Endothelial cell of umbilical vein (primary cell): ENCODE results near the gene HEMGN.

Experiments
- CTCF ChIP-seq, 2 donors: IDR thresholded peaks; 1 replicate in 1 of 2; 2 replicates in 1 of 2; pipeline ENCODE4 v1.5.1; 2011; ENCODE audit warnings: low read length in 2 of 2, mild to moderate bottlenecking in 2 of 2, moderate library complexity in 2 of 2, control low read depth in 1 of 2, inconsistent platforms in 1 of 2, low read depth in 1 of 2; ENCODE audit not compliant: insufficient read depth in 1 of 2; ENCODE audit errors: extremely low read depth in 1 of 2
- EZH2 ChIP-seq: IDR thresholded peaks from 2 replicates; pipeline ENCODE4 v1.6.1; 2012; ENCODE audit warnings: borderline replicate concordance, low read depth, mild to moderate bottlenecking, moderate library complexity, low read length, inconsistent platforms; ENCODE audit not compliant: severe bottlenecking
- FOS ChIP-seq: IDR thresholded peaks from 2 replicates; pipeline ENCODE4 v1.6.1; 2011; ENCODE audit warnings: mild to moderate bottlenecking, low read length, moderate library complexity, borderline replicate concordance; ENCODE audit not compliant: insufficient read depth
- GATA2 ChIP-seq: IDR thresholded peaks from 2 replicates; pipeline ENCODE4 v1.7.0; 2011; ENCODE audit warnings: low read depth, mild to moderate bottlenecking, moderate library complexity, mixed read lengths, low read length; ENCODE audit not compliant: insufficient read length, insufficient read depth
- JUN ChIP-seq: IDR thresholded peaks from 2 replicates; pipeline ENCODE4 v1.6.1; 2011; ENCODE audit warnings: borderline replicate concordance, low read depth; ENCODE audit not compliant: insufficient read length, insufficient read depth
- MYC ChIP-seq: IDR thresholded peaks from one replicate; pipeline ENCODE4 v1.6.1; 2011; ENCODE audit warnings: mild to moderate bottlenecking, low read depth, low read length
- POLR2A ChIP-seq: IDR thresholded peaks from 2 replicates; pipeline ENCODE4 v1.6.1; 2012; ENCODE audit warnings: low read depth, mild to moderate bottlenecking, control low read depth, low read length
- POLR2AphosphoS5 ChIP-seq: IDR thresholded peaks from 2 replicates; pipeline ENCODE4 v1.6.1; 2012; ENCODE audit warnings: low read depth, mild to moderate bottlenecking, control low read depth, low read length, moderate library complexity; ENCODE audit not compliant: insufficient read depth
- TF ChIP-seq, protein P1 (sequence below): IDR thresholded peaks from 2 replicates; pipeline ENCODE4 v1.6.1; 2011; ENCODE audit not compliant: insufficient read depth, insufficient read length

DNA sequence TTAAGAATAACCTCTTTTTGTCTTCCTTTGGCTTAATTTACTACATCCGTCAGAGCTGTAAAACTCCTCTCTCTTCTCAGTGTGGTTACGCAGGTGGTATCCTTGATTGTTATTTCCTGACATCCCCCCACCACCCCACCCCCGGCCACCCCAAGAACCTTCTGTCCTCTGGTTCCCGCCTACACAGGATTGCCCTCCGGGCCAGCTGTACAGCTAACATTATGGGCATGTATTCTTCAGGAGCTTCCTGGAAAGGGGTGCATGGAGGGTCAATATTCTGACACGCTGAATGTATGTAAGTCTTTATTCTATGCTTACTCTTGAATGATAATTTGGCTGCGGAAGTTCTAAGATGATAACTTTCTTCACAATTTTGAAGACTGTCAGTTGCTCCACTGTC lies 32.2 kb upstream of the HEMGN start:
- TF ChIP-seq POLR2AphosphoS5: no peak
- TF ChIP-seq, protein P1, sequence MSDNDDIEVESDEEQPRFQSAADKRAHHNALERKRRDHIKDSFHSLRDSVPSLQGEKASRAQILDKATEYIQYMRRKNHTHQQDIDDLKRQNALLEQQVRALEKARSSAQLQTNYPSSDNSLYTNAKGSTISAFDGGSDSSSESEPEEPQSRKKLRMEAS: no peak
- TF ChIP-seq CTCF (IDR thresholded peaks at IDR 0.05; ENCODE audit: extremely low read depth in 1 of 2, insufficient read depth in 1 of 2, low read depth in 1 of 2, low read length in 2 of 2): no peak
- TF ChIP-seq FOS: no peak
- no peak for TF ChIP-seq POLR2A
- no peak for TF ChIP-seq GATA2
- TF ChIP-seq EZH2: no peak
- TF ChIP-seq JUN: no peak
- TF ChIP-seq MYC: no peak
